ENCODE results near the gene SNAP23.

DNA sequence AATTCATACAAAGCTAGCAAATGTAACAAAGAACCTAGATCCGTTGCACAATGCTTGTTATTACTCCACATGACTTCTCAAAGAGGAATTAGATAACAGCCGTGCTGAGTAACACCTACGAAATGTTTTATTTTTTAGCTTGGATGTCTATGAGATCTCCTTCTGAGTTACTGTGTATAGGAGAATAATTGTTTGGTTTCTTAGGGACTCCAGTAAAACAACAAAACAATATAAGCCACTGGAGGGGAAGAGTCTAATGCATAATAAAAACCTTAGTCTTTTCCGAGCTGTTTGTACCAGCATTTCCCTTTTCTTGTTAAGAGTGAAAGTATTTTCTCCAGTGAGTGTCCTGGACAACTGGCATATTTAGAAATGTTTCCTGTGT is 15.6 kb downstream of the SNAP23 start:
- TF ChIP-seq POLR2A (IDR thresholded peaks at IDR 0.05) (no peak), CTCF (IDR thresholded peaks at IDR 0.05 in 8 of 11, conservative IDR thresholded peaks at IDR 0.05 in 3 of 11) (no peak), POLR2AphosphoS5 (IDR thresholded peaks at IDR 0.05) (no peak)
